ENCODE measurements around the gene NMUR1.
"Not testable (repeated sequence)": the region's sequence is repeated elsewhere in the genome, so short reads cannot be mapped to it uniquely, and the experiment has no call there.

NMUR1 gene

GRCh38 chr2:231530099-231531011, at the start of gene NMUR1:
NMUR1 (minus strand) TSS chr2:231530445; CDS start chr2:231530361, 84 bp downstream.
- Histone ChIP-seq H3K4me3 (ENCODE audit: low read length) (peak within 1 kb of the TSS; percentile 63), H3K9ac (ENCODE audit: low read length) (peak within 1 kb of the TSS; percentile 68), H3K27me3 (replicated peaks; ENCODE audit: control insufficient read depth, insufficient read depth, low read length) (peaks cover 28% of the 10 kb centered on the region), H3K36me3 (ENCODE audit: control insufficient read depth, insufficient read depth, low read length, severe bottlenecking) (no peaks in the 10 kb centered on the region), H3K4me1 (ENCODE audit: control insufficient read depth, insufficient read depth, low read length) (peaks cover 10% of the 10 kb centered on the region), H3K9me3 (ENCODE audit: control insufficient read depth, low read length) (no peaks in the 10 kb centered on the region)
- peak; percentile 67 for DNase-seq (ENCODE audit: low read depth)

GRCh38 chr2:231579560-231579959, 49.3 kb upstream of the NMUR1 start:
- no peak for DNase-seq (ENCODE audit: low read depth)
- Histone ChIP-seq H3K4me3 (ENCODE audit: low read length) (no peak overlapping the region), H3K4me1 (ENCODE audit: control insufficient read depth, insufficient read depth, low read length) (no peaks in the 10 kb centered on the region), H3K27me3 (replicated peaks; ENCODE audit: control insufficient read depth, insufficient read depth, low read length) (no peaks in the 10 kb centered on the region), H3K9me3 (ENCODE audit: control insufficient read depth, low read length) (no peaks in the 10 kb centered on the region), H3K36me3 (ENCODE audit: control insufficient read depth, insufficient read depth, low read length, severe bottlenecking) (no peaks in the 10 kb centered on the region), H3K9ac (ENCODE audit: low read length) (no peak overlapping the region)

- not testable (repeated sequence) for H3K4me1 ChIP-seq (ENCODE audit: control insufficient read depth, insufficient read depth, low read length); DNase-seq (ENCODE audit: low read depth); H3K9me3 ChIP-seq (ENCODE audit: control insufficient read depth, low read length); H3K36me3 ChIP-seq (ENCODE audit: control insufficient read depth, insufficient read depth, low read length, severe bottlenecking); H3K9ac ChIP-seq (ENCODE audit: low read length); H3K27me3 ChIP-seq (replicated peaks; ENCODE audit: control insufficient read depth, insufficient read depth, low read length); H3K4me3 ChIP-seq (ENCODE audit: low read length)
Measured at GRCh38 chr2:231578655-231579054, 48.4 kb upstream of the NMUR1 start.

GRCh38 chr2:231576465-231576864, 46.2 kb upstream of the NMUR1 start:
- no peak overlapping the region for H3K9ac ChIP-seq (ENCODE audit: low read length)
- H3K36me3 ChIP-seq (ENCODE audit: control insufficient read depth, insufficient read depth, low read length, severe bottlenecking) = no peaks in the 10 kb centered on the region
- H3K9me3 ChIP-seq (ENCODE audit: control insufficient read depth, low read length) = no peaks in the 10 kb centered on the region
- H3K4me1 ChIP-seq (ENCODE audit: control insufficient read depth, insufficient read depth, low read length) = no peaks in the 10 kb centered on the region
- no peaks in the 10 kb centered on the region for H3K27me3 ChIP-seq (replicated peaks; ENCODE audit: control insufficient read depth, insufficient read depth, low read length)
- DNase-seq (ENCODE audit: low read depth) = no peak
- H3K4me3 ChIP-seq (ENCODE audit: low read length) = no peak overlapping the region

GRCh38 chr2:231575612-231576256, 45.5 kb upstream of the NMUR1 start:
- H3K9me3 ChIP-seq (ENCODE audit: control insufficient read depth, low read length) = no peaks in the 10 kb centered on the region
- no peak for DNase-seq (ENCODE audit: low read depth)
- H3K36me3 ChIP-seq (ENCODE audit: control insufficient read depth, insufficient read depth, low read length, severe bottlenecking) = no peaks in the 10 kb centered on the region
- H3K27me3 ChIP-seq (replicated peaks; ENCODE audit: control insufficient read depth, insufficient read depth, low read length) = no peaks in the 10 kb centered on the region
- H3K4me3 ChIP-seq (ENCODE audit: low read length) = no peak overlapping the region
- no peak overlapping the region for H3K9ac ChIP-seq (ENCODE audit: low read length)
- H3K4me1 ChIP-seq (ENCODE audit: control insufficient read depth, insufficient read depth, low read length) = no peaks in the 10 kb centered on the region

- DNase-seq (ENCODE audit: low read depth) = no peak
Measured at GRCh38 chr2:231573698-231574421, 43.6 kb upstream of the NMUR1 start.

GRCh38 chr2:231573096-231573495, 42.9 kb upstream of the NMUR1 start:
- Histone ChIP-seq H3K36me3 (ENCODE audit: control insufficient read depth, insufficient read depth, low read length, severe bottlenecking) (no peaks in the 10 kb centered on the region), H3K4me1 (ENCODE audit: control insufficient read depth, insufficient read depth, low read length) (no peaks in the 10 kb centered on the region), H3K4me3 (ENCODE audit: low read length) (no peak overlapping the region), H3K9me3 (ENCODE audit: control insufficient read depth, low read length) (no peaks in the 10 kb centered on the region), H3K9ac (ENCODE audit: low read length) (no peak overlapping the region), H3K27me3 (replicated peaks; ENCODE audit: control insufficient read depth, insufficient read depth, low read length) (no peaks in the 10 kb centered on the region)
- DNase-seq (ENCODE audit: low read depth) = no peak

More at GRCh38 chr2:231573698-231574421, 43.6 kb upstream of the NMUR1 start:
- no peaks in the 10 kb centered on the region for H3K4me1 ChIP-seq (ENCODE audit: control insufficient read depth, insufficient read depth, low read length)
- no peaks in the 10 kb centered on the region for H3K27me3 ChIP-seq (replicated peaks; ENCODE audit: control insufficient read depth, insufficient read depth, low read length)
- no peak overlapping the region for H3K9ac ChIP-seq (ENCODE audit: low read length)
- H3K9me3 ChIP-seq (ENCODE audit: control insufficient read depth, low read length) = no peaks in the 10 kb centered on the region
- no peaks in the 10 kb centered on the region for H3K36me3 ChIP-seq (ENCODE audit: control insufficient read depth, insufficient read depth, low read length, severe bottlenecking)
- no peak overlapping the region for H3K4me3 ChIP-seq (ENCODE audit: low read length)

- Histone ChIP-seq H3K27me3 (replicated peaks; ENCODE audit: control insufficient read depth, insufficient read depth, low read length) (no peaks in the 10 kb centered on the region), H3K36me3 (ENCODE audit: control insufficient read depth, insufficient read depth, low read length, severe bottlenecking) (no peaks in the 10 kb centered on the region), H3K9me3 (ENCODE audit: control insufficient read depth, low read length) (no peaks in the 10 kb centered on the region), H3K4me1 (ENCODE audit: control insufficient read depth, insufficient read depth, low read length) (no peaks in the 10 kb centered on the region), H3K4me3 (ENCODE audit: low read length) (no peak overlapping the region), H3K9ac (ENCODE audit: low read length) (no peak overlapping the region)
- DNase-seq (ENCODE audit: low read depth) = peak; percentile 15
Measured at GRCh38 chr2:231571661-231572191, 41.5 kb upstream of the NMUR1 start.

- H3K36me3 ChIP-seq (ENCODE audit: control insufficient read depth, insufficient read depth, low read length, severe bottlenecking); H3K9me3 ChIP-seq (ENCODE audit: control insufficient read depth, low read length); H3K27me3 ChIP-seq (replicated peaks; ENCODE audit: control insufficient read depth, insufficient read depth, low read length); H3K4me1 ChIP-seq (ENCODE audit: control insufficient read depth, insufficient read depth, low read length); DNase-seq (ENCODE audit: low read depth); H3K9ac ChIP-seq (ENCODE audit: low read length); H3K4me3 ChIP-seq (ENCODE audit: low read length): not testable (repeated sequence)
Measured at GRCh38 chr2:231570915-231571314, 40.7 kb upstream of the NMUR1 start.

GRCh38 chr2:231568785-231569435, 38.7 kb upstream of the NMUR1 start:
- Histone ChIP-seq H3K4me1 (ENCODE audit: control insufficient read depth, insufficient read depth, low read length) (no peaks in the 10 kb centered on the region), H3K36me3 (ENCODE audit: control insufficient read depth, insufficient read depth, low read length, severe bottlenecking) (no peaks in the 10 kb centered on the region), H3K4me3 (ENCODE audit: low read length) (no peak overlapping the region), H3K27me3 (replicated peaks; ENCODE audit: control insufficient read depth, insufficient read depth, low read length) (no peaks in the 10 kb centered on the region), H3K9ac (ENCODE audit: low read length) (no peak overlapping the region), H3K9me3 (ENCODE audit: control insufficient read depth, low read length) (no peaks in the 10 kb centered on the region)
- no peak for DNase-seq (ENCODE audit: low read depth)
